NCI-H82 treated with DMSO at 0.1 percent for 48 hours (cell line): Measurements from ENCODE around the gene TSPAN10.

Experiments
- DNase-seq: peaks from one replicate; lab custom pipeline; 2025; ENCODE audit not compliant: unreplicated experiment; lab: John Stamatoyannopoulos, UW

TSPAN10 gene

DNA sequence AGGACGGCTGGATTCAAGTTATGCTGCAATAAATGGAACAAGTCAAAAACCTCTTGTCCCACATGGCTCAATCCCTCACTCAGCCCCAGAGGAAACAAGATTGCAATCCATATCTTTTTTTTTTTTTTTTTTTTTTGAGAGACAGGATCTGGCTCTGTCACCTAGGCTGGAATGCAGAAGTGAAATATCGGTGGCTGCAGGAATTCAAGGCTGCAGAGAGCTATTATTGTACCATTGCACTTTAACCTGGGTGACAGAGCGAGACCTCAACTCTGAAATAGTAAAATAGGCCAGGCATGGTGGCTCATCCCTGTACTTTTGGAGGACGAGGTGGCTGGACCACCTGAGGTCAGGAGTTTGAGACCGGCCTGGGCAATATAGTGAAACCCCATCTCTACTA, 22.0 kb downstream of the TSPAN10 start:
- DNase-seq, result no peak

DNA sequence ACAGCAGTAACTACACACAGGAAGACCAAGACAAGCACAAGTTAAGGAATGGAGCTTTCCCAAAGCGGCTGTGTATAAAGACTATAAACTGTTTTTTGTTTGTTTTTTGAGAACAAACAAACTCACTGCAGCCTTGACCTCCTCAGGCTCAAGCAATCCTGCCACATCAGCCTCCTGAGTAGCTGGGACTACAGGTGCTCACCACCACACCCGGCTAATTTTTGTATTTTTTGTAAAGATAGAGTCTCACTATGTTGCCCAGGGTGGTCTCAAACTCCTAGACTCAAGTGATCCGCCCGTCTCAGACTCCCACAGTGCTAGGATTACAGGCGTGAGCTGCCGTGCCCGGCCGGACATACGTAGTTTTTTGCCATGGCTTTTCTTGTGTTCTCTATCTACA, 23.4 kb downstream of the TSPAN10 start:
- no peak for DNase-seq

DNA sequence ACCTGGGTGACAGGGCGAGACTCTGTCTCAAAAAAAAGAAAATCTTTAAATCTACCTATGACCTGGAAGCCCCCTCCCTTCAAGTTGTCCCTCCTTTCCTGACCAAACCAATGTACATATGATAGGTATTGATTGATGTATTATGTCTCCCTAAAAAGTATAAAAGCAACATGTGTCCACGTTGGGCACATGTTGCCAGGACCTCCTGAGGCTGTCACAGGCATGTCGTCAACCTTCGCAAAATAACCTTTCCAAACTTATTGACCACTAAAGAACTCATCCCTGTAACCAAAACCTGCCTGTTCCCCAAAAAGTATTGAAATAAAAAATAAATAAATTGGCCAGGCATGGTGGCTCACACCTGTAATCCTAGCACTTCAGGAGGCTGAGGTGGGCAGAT, 25.0 kb downstream of the TSPAN10 start:
- no peak for DNase-seq

DNA sequence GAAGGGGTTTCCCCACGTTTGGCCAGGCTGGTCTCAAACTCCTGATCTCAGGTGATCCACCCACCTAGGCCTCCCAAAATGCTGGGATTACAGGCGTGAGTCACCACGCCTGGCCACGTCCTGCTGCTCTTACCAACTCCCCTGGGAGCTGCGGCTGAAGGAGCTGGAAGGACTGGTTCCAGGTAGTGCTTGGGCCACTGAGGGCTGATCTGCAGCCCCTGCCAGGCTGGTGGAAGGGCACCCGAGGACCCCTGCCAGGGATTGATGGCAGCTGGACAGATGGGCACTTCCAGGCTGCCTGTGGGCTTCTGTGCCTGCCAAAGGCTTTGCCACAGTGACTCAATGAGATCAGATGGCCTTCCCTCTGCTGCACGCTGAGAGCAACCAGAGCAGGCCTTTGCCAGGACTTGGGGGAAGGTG, 27.1 kb downstream of the TSPAN10 start:
- DNase-seq, result no peak

DNA sequence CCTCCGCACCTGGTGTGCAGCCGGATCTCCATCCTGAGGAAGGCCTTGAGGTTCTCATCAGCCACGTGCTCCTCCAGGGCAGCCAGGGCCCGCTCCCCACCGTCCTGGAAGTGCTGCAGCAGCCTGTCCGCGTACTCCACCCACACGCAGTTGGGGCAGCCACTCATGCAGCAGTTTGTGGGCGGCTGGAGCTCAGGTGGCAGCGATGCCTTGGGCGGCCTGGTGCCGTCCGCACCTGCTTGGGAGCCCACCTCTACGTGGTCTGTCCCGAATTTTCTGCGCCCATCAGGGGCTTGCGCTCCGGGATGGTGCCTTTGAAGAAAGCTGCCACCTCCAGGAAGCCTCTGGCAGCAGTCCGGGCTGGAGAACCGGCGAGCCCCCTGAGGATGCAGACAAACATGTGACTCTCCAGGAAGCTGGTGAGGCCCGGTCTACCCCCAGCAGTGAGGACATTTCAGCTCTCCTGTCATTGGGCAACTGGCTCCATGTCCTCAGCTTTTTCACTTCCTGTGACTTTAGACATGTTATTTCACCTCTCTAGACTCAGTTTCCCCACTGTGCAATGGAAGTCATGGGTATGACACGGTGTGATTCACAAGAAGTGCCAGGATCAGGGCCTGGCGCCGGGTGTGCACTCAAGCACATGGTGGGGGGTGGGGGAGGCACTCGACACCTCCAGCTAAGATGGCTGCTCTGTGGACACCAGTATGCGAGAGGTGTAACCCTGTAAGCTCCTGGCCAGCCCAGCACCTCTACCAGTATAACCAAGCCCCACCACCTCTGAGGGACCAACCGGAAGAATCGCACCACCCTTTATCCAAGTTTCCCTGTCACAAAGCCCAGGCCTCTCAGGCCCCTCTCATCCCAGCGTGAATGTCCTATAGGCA, 28.5 kb downstream of the TSPAN10 start:
- DNase-seq, result no peak

DNA sequence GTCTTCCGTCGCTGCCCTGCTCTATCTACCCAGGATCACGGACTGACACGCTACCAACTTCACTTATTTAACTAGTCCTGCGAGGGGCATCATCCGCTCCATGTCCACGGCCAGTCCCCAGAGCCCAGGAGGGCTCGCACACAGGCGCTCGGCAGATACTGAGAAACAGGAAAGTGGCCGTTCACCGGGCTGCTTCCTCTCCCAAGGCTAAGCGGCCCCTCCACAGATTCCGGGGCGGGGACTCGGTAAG, 29.0 kb downstream of the TSPAN10 start:
- no peak for DNase-seq

DNA sequence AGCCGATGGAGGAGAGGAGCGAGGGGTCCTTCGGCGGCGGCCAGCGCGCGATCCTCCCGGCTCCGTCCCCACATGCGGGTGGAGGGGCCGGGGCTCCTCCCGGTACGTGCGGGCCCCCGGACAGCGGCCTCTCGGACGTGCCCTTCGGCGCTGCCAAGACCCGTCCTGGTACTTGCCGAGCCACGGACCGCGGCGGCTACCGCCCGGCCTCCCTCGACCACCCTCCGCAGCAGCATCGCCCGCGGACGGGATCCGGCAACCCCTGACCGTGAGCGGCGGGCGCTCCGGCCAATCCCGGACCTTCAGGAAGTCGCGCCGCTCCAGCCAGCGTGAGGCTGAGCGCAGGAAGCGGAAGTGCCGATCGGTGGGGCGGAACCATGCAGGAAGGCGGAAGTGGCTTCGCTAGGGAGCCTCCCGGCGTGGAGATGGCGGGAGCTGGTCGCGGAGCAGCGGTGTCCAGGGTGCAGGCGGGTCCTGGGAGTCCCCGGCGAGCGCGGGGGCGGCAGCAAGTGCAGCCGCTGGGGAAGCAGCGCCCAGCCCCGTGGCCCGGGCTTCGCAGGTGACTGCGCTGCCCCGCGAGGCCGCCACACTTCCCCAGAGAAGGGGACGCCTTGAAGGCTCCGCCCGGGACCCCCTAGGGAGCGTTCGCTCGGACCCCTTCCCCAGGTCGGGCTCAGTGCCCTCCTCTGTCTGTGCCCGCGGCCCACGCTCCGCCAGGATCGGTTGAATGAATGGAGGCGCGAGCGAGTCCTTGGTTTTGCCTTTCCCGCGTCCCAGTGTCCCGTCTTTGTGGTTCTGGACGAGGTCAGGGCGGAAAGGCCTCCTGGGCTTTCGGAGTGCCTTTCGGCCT, 29.6 kb downstream of the TSPAN10 start, which contains the start of the genes CCDC137 and OXLD1:
Gene CCDC137, plus strand, starts transcription at position 396 of the 850 bp plus-strand sequence. Its CDS starts 30 bp downstream, at position 426.
Gene OXLD1, minus strand, starts transcription at position 264 of the 850 bp plus-strand sequence. Its CDS starts 28 bp downstream, at position 236.
- peak; percentile 89 for DNase-seq

DNA sequence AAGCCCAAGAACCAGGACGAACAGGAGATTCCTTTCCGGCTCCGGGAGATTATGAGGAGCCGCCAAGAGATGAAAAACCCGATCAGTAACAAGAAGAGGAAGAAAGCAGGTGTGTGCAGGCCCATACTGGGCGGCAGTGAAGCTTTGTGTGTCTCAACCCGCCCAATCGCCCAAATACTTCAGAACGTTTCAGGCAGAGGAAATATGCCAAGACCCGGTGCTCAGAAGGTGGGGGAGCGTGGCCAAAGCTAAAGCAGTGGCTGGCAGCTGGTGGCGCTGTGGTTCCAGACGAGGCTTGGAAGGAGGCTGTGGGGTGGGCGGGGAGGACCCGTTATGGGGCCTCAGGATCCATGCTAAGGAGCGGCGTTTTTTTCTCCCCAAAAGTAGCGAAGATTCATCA, 30.8 kb downstream of the TSPAN10 start:
- no peak for DNase-seq

DNA sequence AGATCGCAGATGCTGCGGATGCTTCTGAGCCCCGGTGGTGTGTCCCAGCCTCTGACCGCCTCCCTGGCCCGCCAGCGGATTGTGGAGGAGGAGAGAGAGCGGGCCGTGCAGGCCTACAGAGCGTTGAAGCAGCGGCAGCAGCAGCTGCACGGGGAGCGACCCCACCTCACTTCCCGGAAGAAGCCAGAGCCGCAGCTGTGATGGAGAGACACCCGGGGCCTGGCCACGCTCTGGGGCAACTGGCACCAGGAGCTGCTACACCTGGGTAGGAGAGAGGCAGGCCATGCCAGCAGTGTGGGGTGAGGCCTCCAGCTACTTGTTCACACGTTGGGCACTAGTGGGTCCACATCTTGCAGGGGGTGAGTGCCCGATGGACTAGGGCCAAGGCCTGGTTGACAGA, 35.5 kb downstream of the TSPAN10 start:
- DNase-seq, result no peak

DNA sequence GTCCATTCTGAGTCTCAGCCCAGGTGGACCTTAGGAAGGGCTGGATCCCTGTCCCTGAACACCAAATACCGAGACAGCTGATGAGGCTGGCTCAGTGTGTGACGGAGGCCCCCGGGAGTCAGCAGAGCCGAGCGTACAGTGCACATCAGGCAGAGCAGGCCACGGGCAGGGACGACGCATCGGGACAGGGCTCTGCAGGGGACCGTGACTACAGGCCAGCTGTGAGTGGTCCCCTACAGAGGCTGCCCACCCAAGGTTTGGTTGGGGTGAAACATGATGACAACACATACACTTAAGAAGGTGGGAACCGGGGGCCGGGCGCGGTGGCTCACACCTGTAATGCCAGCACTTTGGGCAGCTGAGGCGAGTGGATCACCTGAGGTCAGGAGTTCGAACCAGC, 36.0 kb downstream of the TSPAN10 start:
- DNase-seq, result no peak

DNA sequence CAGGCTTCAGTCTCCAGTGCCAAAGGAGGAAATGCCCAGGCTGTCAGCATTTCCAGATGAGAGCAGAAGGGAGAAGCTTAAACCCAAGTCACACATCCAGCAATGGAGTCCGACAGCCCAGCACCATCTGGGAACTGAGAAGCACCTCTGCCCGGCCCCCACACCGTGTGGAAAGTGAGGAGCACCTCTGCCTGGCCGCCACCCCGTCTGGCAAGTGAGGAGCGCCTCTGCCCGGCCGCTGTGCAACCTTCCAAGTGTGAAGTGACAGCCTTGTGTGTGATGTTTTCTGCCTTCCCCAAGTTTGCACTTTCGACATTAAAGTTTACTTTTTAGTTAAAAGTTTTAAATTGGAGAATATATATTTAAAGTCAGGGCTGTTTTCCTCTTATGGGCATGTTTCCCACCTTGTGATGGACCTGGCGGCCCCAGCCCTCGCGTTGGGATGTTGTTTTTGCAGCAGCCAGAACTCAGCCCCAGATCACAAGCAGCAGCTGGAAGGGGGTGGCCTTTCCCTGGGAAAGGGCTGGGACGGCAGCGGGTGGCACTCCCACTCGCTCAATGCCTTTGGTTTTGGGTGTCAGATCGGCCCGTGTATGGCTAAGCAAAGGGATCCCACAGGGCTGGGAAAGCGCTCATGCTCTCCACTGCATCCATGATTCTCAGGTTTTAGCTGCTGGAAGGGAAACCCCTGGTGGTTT, 36.7 kb downstream of the TSPAN10 start:
- no peak for DNase-seq

DNA sequence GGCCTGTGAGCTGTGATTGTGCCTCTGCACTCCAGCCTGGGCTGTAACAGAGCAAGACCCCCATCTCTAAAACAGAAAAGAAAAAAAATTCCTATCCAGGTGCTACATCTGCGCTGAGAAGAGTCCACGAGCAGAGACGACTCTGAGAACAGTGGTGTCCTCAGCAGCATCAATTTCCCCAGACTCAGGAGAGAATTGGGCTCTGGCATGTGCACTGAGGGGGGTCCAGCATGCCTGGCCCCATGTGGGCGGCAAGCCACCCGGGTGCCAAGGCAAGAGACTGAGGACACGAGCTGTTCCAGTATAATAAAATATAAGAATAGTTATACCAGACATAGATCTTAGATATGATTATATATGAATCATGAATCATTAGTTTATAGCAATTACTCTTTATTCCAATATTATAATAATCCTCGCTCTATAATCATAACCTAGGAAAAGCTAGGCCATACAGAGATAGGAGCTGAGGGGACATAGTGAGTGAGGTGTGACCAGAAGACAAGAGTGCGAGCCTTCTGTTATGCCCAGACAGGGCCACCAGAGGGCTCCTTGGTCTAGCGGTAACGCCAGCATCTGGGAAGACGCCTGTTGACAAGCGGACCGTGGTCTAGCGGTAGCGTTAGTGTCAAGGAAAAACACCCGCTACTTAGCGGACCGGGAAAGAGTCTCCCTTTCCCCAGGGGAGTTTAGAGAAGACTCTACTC, 38.7 kb downstream of the TSPAN10 start:
- DNase-seq, result peak; percentile 9

DNA sequence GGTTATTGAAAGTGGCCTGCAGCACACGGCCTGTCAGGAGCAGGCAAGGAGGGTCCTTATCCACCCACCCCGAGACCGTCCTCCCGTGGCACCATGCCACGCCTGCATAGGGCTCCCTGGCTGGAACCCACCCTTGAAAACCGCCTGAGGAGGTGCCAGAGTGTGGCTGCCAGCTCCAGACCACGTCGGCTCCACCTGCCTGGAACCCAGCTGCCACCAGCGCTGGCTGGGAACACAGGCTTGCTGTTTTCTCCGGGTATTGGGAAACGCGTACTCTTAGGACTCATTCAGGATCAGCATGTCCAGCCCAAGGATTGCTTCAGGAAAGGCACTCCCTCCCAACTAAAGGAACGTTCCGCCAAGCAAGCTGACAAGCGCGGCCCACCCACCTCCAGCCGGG, 39.9 kb downstream of the TSPAN10 start:
- DNase-seq, result no peak

DNA sequence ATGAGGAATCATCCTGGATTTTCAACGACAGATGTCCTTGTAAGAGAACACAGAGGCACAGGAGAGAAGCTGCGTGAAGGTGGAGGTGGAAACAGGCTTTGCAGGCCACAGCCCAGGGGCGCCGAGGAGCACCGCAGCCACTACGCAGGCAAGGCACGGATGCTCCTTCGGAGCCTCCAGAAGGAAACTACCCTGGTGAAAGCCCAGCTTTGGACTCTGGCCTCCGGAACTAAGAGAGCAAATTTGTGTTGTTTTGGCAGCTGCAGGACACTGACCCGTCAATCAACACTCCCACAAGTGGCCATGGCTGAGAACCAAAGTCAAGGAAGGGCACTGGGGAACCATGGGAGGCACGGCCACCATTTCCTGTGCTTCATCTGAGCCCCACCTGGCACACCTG, 43.2 kb downstream of the TSPAN10 start:
- DNase-seq, result no peak

DNA sequence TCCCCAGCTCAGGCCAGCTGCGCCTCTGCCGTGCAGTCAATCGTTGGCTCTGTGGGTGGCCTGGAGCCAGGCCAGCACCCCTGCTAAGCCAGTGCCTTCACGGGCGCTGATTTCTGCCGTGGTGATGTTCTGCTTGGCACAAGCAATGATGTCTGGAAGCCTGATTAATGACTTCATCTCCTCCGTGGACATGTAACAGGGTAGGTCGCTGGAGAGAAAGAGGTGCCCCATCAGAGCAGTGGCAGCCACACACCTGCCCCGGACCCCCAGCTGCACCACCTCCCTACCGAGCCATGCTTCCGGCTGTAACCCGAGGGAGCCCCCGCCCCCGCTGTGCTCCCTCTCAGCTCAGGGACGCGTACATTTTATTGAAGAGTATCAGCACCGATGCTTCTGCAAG, 44.7 kb downstream of the TSPAN10 start:
- no peak for DNase-seq

DNA sequence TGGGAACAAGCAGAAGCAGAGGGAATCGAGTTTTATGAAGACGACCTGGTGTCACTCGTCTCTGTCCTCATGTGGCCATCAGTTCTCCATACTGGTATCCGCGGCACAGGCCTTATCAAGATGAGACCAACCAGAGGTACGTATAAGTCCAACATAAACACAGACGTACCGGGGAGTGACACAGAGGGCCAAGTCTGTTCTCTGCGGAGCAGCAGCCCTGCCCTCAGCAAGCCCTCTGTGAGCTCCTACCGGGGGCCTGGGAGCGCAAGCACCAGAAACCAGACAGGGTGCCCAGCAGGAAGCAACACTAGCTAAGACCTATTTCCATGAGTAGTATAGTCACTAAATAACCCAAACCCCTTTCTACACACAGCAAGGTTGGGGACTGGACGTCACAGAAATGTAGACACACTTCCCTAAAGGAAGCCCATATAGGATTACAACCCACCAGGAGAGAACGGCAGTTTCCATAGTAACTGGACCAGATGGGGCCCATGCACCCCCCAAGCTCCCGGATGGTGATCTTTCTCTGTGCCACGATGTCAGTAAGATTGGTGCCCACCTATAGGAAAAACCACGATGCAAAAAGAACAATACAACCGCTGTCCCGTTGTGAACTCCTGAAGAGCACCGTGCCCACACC, 45.7 kb downstream of the TSPAN10 start:
- DNase-seq, result no peak

DNA sequence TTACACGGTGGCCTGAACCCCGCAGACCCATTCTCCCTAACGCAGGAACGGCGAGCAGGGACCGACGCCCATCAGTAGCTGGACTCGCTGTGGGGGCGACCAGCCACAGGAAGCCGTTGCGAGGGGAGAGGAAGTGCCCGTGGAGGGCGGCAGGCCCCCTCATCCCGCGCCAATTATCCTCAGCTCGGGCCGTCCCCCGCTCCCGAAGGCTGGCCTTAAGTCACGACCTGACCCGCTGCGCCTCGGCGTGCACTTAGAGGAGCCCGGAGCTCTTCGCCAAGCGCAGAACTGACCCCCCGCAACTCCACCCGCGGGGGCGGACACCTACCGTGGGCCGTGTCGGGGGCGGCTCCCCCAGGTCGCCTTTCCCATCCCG, 46.2 kb downstream of the TSPAN10 start:
- no peak for DNase-seq

DNA sequence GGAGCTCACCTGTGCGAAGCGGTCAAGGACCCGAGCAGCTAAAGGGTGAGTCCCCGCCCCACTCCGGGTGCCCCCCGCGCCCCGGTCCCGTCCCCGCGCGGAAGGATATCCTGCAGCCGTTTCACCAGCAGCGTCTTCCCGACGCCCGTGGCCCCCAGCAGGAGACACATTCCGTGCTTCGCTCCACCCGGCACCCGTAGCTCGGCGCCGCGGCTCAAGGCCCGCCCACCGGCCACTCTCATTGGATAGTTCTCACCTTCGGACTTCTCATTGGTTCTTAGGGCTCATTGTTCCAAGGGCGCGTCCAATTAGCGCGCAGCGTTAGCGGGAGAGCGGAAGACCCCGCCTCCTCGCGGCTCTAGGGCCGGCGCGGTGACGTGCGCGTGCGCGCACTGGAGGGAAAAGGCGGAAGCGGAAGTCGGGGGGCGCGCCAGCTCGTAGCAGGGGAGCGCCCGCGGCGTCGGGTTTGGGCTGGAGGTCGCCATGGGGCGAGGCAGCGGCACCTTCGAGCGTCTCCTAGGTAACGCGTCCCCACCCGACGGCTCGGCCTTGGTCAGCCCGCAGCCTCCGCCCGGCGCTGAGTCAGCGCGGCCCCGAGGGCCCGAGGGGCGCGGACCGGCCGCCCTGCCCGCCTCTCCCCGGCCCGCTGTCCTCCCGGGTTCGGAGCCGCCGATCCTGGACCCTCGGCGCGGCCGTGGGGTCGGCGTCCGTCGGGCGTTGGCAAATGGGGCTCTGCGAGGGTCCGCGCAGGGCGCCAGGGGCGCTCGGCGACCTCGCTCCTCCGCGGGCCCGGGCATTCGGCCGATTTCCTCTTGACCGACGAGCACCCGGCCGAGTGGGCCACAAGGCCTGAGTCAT, 46.8 kb downstream of the TSPAN10 start, which contains the start of the genes ARL16 and HGS:
Gene ARL16, minus strand, starts transcription at position 214 of the 858 bp plus-strand sequence. Its CDS starts 44 bp downstream, at position 170.
Gene HGS, plus strand, starts transcription at position 428 of the 858 bp plus-strand sequence. Its CDS starts 56 bp downstream, at position 484.
- DNase-seq, result peak; percentile 96

DNA sequence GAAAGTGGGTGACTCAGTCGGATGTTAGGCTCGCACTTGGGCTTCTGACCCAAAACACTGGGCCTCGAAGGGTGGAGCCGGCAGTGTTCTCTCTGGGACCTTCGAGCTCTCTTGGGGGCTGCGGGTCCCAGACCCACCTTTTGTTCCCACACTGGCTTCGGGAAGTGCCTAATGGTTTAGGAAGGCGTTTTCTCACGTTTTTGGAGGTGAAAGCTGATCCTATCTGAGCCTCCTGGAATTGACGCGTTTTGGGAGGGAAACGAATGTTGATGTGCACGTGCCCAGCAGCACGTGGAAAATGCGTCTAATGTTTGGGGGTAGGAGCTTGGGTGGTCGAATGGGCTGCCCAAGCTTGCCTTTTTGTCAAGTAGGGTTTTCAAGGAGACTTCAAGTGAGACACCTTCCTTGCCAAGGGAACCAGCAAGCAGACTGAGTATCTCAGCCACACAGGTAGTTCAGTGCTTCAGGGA, 47.5 kb downstream of the TSPAN10 start:
- DNase-seq, result no peak
